Right lobe of liver (tissue), 6 donors: ENCODE data around the gene ASAP2. TPM values are rescaled to one million over a fixed set of nuclear protein-coding genes. Genes with fewer than 3 reads are reported as not detected.

Experiments
- ATAC-seq, 4 donors: fragments of 200-7000 bp; cut with Tn5 transposase; one replicate each; pipeline ENCODE4 v1.9.1; 2020; ENCODE audit warnings: mild to moderate bottlenecking in 4 of 4, moderate library complexity in 4 of 4
- DNase-seq, 3 donors: peaks; one replicate each; pipeline ENCODE4 v3.0.0-alpha.2; 2020
- H3K27ac ChIP-seq, 3 donors: fragments of 200-600 bp; one replicate each; pipeline ENCODE4 v1.8.0; 2022
- H3K27me3 ChIP-seq, 2 donors: fragments of 200-600 bp; one replicate each; pipeline ENCODE4 v1.8.0; 2022
- H3K36me3 ChIP-seq, 4 donors: fragments of 200-600 bp; sonication (generic) in 1 of 4; one replicate each; pipeline versions ENCODE4 v1.5.1 to v1.8.0; 2017 to 2022; ENCODE audit warnings: control low read depth in 1 of 4
- H3K4me1 ChIP-seq, 4 donors: fragments of 200-600 bp; sonication (generic) in 1 of 4; one replicate each; pipeline versions ENCODE4 v1.5.1 to v1.8.0; 2017 to 2022; ENCODE audit warnings: control low read depth in 1 of 4
- H3K4me3 ChIP-seq, 3 donors: fragments of 200-600 bp; one replicate each; pipeline ENCODE4 v1.8.0; 2022
- H3K9me3 ChIP-seq, 4 donors: fragments of 200-600 bp; sonication (generic) in 1 of 4; one replicate each; pipeline versions ENCODE4 v1.5.1 to v1.8.0; 2017 to 2022; ENCODE audit warnings: control low read depth in 1 of 4
- POLR2A ChIP-seq: fragments of 450-650 bp; IDR thresholded peaks from one replicate; pipeline ENCODE4 v1.6.1; 2017; ENCODE audit warnings: antibody characterized with exemption, mild to moderate bottlenecking
- WGBS: methylation state at CpG from one replicate; pipeline ENCODE4 v1.1.6; 2018; ENCODE audit warnings: low coverage, low lambda C conversion rate; ENCODE audit not compliant: insufficient coverage; ENCODE audit errors: missing lambda C conversion rate; 5-methylcytosine and 5-hydroxymethylcytosine counted together
- intact Hi-C, 2 donors: fragments of 100-400 bp; cut with DNase I; formaldehyde crosslinking; loops; one replicate each; pipeline versions ENCODE4 v1.11.2 to v1.14.1; 2022
- total RNA-seq, 6 experiments: library from RNA; depleted of rRNA in 2 of 6; stranded (reverse); fragments of >200 nt in 2 of 6; fragmentation: NEBNext Ultra II Directional in 3 of 6; extraction: Animal tissue kit (Norgen Biotek cat#: 25700) in 3 of 6; gene quantifications; one replicate each; pipeline versions ENCODE4 v1.1.0 to v1.2.4, GENCODE V29; 2016 to 2023
- TF ChIP-seq, protein P1 (sequence below), 4 donors: fragments of 200-600 bp in 3 of 4; fragments of 450-650 bp in 1 of 4; IDR thresholded peaks; one replicate each; pipeline versions ENCODE4 v1.5.1 to v1.8.0; 2016 to 2022; ENCODE audit warnings: antibody characterized with exemption in 4 of 4, mild to moderate bottlenecking in 2 of 4
- donor health status: DM: no; HTN: yes; CAD: no.
- donor health status: DM: no; HTN: no; CAD: no.
- donor health status: DM: no; HTN: no; CAD: no.
- donor health status: DM: no; HTN: yes; CAD: no.
- donor health status: DM: no; HTN: yes; CAD: no.

The ASAP2 gene
- total RNA-seq, 6 experiments from 2014 or later = 2.4 to 5.2 (median 3.9) TPM

DNA sequence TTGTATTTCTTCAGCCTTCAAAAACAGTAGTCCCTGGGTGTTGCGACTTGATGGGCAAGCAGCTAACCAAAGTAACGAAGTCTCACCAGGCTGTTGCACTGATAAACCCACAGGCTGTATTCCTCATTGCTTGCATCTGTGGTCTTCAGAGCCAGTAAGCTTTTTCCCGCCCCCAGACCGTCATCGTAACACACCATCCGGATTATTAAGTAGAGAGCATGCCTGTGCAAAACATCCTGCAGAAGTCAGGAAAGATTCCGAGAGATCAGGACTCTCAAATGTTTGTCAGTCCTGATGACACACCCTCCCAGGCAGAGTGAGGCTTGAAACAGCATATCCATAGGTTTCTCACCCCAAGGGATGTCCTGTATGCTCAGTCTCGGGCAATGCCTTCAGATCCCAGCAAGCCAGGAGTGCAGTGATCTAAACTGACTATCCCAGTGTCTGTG, 200.8 kb downstream of the ASAP2 start:
- H3K27ac ChIP-seq = no peak overlapping the region
- H3K27me3 ChIP-seq = no peaks in the 10 kb centered on the region
- no peaks in the 10 kb centered on the region for H3K9me3 ChIP-seq
- no peak for ATAC-seq
- 96% methylated on average over 7 of the region's 8 CpGs for WGBS
- TF ChIP-seq POLR2A = no peak
- TF ChIP-seq, protein P1, sequence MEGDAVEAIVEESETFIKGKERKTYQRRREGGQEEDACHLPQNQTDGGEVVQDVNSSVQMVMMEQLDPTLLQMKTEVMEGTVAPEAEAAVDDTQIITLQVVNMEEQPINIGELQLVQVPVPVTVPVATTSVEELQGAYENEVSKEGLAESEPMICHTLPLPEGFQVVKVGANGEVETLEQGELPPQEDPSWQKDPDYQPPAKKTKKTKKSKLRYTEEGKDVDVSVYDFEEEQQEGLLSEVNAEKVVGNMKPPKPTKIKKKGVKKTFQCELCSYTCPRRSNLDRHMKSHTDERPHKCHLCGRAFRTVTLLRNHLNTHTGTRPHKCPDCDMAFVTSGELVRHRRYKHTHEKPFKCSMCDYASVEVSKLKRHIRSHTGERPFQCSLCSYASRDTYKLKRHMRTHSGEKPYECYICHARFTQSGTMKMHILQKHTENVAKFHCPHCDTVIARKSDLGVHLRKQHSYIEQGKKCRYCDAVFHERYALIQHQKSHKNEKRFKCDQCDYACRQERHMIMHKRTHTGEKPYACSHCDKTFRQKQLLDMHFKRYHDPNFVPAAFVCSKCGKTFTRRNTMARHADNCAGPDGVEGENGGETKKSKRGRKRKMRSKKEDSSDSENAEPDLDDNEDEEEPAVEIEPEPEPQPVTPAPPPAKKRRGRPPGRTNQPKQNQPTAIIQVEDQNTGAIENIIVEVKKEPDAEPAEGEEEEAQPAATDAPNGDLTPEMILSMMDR (IDR thresholded peaks at IDR 0.05) = no peak
- no peak overlapping the region for H3K4me3 ChIP-seq
- intact Hi-C loops = no loop called here
- H3K36me3 ChIP-seq = peaks cover 0 to 16% (median 2%) of the 10 kb centered on the region in 4 donors
- no peaks in the 10 kb centered on the region for H3K4me1 ChIP-seq
- no peak for DNase-seq

GRCh38 chr2:9408641-9409151, 202.1 kb downstream of the ASAP2 start:
- H3K36me3 ChIP-seq = peaks cover 0 to 16% (median 2%) of the 10 kb centered on the region in 4 donors
- no peaks in the 10 kb centered on the region for H3K27me3 ChIP-seq
- no peak overlapping the region for H3K4me3 ChIP-seq
- intact Hi-C loops = no loop called here
- no peak for DNase-seq
- TF ChIP-seq, protein P1 (IDR thresholded peaks at IDR 0.05) = no peak
- TF ChIP-seq POLR2A = no peak
- peak in 2 of 4 donors; percentile 45 to 47 for ATAC-seq
- H3K9me3 ChIP-seq = no peaks in the 10 kb centered on the region
- no peaks in the 10 kb centered on the region for H3K4me1 ChIP-seq
- no peak overlapping the region for H3K27ac ChIP-seq
- 47% methylated on average over 4 of the region's 9 CpGs for WGBS

- intact Hi-C loops = no loop called here
- H3K36me3 ChIP-seq = peaks cover 0 to 16% (median 2%) of the 10 kb centered on the region in 4 donors
- no peak overlapping the region for H3K4me3 ChIP-seq
- 92% methylated on average over 3 of the region's 3 CpGs for WGBS
- no peaks in the 10 kb centered on the region for H3K27me3 ChIP-seq
- H3K9me3 ChIP-seq = no peaks in the 10 kb centered on the region
- no peak for DNase-seq
- H3K4me1 ChIP-seq = no peaks in the 10 kb centered on the region
- H3K27ac ChIP-seq = no peak overlapping the region
- TF ChIP-seq POLR2A = no peak
- TF ChIP-seq, protein P1 (IDR thresholded peaks at IDR 0.05) = no peak
- no peak for ATAC-seq
These were observed 203.5 kb downstream of the ASAP2 start for GRCh38 chr2:9410108-9410507.

GRCh38 chr2:9412781-9413180, 206.2 kb downstream of the ASAP2 start:
- Histone ChIP-seq H3K4me3 (no peak overlapping the region), H3K9me3 (no peaks in the 10 kb centered on the region), H3K27ac (no peak overlapping the region), H3K4me1 (no peaks in the 10 kb centered on the region), H3K36me3 (peaks cover 0 to 16% (median 0%) of the 10 kb centered on the region in 4 donors), H3K27me3 (no peaks in the 10 kb centered on the region)
- TF ChIP-seq, protein P1 (IDR thresholded peaks at IDR 0.05) = no peak
- TF ChIP-seq POLR2A = no peak
- ATAC-seq (no peak), DNase-seq (no peak)
- intact Hi-C loops = no loop called here
- 97% methylated on average over 7 of the region's 7 CpGs for WGBS
